Measurements from ENCODE around the gene TDP2.

DNA sequence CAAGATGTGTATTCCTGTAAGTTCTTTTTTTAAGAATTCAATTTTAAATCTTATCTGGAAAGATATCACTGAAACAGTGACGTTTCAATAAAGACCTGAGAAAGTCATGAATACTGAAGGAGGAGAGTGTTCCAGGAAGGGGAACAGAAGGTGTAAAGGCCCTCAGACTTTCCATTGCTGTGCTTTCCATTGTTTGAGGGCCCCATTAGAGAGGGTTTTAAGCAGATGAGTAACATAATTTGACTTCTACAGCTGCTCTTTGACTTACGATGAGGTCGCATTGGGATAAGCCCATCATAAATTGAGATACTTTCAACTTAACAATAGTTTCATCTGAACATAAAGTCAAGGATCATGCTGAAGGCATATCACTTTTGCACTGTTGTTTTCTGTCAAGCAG, 24.9 kb upstream of the TDP2 start:
- TF ChIP-seq, protein P1, sequence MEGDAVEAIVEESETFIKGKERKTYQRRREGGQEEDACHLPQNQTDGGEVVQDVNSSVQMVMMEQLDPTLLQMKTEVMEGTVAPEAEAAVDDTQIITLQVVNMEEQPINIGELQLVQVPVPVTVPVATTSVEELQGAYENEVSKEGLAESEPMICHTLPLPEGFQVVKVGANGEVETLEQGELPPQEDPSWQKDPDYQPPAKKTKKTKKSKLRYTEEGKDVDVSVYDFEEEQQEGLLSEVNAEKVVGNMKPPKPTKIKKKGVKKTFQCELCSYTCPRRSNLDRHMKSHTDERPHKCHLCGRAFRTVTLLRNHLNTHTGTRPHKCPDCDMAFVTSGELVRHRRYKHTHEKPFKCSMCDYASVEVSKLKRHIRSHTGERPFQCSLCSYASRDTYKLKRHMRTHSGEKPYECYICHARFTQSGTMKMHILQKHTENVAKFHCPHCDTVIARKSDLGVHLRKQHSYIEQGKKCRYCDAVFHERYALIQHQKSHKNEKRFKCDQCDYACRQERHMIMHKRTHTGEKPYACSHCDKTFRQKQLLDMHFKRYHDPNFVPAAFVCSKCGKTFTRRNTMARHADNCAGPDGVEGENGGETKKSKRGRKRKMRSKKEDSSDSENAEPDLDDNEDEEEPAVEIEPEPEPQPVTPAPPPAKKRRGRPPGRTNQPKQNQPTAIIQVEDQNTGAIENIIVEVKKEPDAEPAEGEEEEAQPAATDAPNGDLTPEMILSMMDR (IDR thresholded peaks at IDR 0.05; ENCODE audit: low read length), result no peak
- TF ChIP-seq EZH2 (IDR thresholded peaks at IDR 0.05; ENCODE audit: borderline replicate concordance, low read length), result no peak

All from OCI-LY1 (cell line).